ENCODE measurements around the gene PPIF.

DNA sequence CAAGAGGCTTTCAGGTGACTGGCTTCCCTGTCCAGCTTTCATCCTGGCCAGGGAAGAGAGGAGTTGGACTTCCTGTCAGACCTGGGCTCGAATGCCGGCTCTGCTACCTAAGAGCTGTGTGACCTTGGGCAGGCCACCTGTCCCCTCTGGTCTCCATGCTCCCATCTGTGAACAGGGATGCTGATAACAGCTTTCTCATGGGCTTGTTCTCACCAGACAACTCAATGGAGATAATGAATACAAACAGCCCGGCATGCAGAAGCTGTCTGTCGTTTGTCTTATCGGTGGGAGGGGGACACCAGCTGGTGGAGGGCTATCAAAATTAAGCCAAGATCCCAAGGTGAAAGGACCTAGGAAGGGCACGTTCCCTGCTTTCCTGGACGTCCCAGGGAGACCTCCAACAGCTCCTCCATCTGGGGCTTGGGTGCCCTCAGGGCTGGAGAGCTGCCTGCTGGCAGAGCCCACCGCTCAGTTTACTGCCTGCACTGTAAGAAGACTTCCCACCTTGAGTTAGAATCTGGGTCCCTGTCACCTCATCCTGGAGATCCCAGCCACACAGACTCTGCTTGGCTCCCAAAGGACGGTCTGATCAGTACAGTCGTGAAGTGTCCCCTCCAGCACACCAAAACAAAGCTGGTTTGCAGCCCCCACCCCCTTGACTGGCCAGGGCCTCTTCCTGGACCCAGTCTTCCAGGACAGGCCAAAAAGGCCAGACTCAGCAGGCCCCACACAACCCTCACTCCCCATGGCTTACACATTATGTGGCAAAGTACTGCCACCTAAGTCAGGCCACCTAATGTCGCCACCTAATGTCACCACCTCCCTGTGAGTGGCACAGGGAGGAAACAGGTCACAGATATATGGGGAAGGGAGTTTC is 40.9 kb downstream of the PPIF start:
- TF ChIP-seq, protein P1, sequence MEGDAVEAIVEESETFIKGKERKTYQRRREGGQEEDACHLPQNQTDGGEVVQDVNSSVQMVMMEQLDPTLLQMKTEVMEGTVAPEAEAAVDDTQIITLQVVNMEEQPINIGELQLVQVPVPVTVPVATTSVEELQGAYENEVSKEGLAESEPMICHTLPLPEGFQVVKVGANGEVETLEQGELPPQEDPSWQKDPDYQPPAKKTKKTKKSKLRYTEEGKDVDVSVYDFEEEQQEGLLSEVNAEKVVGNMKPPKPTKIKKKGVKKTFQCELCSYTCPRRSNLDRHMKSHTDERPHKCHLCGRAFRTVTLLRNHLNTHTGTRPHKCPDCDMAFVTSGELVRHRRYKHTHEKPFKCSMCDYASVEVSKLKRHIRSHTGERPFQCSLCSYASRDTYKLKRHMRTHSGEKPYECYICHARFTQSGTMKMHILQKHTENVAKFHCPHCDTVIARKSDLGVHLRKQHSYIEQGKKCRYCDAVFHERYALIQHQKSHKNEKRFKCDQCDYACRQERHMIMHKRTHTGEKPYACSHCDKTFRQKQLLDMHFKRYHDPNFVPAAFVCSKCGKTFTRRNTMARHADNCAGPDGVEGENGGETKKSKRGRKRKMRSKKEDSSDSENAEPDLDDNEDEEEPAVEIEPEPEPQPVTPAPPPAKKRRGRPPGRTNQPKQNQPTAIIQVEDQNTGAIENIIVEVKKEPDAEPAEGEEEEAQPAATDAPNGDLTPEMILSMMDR (IDR thresholded peaks at IDR 0.05): no peak
- TF ChIP-seq POLR2AphosphoS5 (IDR thresholded peaks at IDR 0.05): no peak
- TF ChIP-seq POLR2A (IDR thresholded peaks at IDR 0.05): no peak
